Measurements from ENCODE around the gene CLCA1. TPM values are rescaled to one million over a fixed set of nuclear protein-coding genes. Genes with fewer than 3 reads are reported as not detected.

Gene CLCA1
- total RNA-seq, 1 experiment from 2014 or later = 0.12 TPM

DNA sequence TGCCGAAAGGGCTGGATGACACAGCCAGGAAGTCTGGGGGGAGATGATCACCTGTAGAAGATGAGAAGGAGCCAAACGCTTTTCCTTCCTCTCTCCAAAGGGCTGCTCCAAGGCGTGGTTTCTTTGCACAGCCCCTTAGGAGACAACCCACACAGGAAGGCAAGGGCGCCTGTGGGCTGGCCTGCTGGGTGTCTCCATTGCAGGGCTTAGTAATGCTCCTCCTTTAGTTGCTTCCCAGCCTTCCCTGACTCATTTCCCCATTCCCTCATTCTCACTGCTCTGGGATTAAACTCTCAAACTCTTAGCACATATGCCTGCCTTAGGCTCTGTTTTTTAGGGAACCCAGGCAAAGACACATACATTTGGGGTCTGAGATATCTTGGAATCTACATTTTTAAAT lies 1.7 kb upstream of the CLCA1 start:
- no peak overlapping the region for H3K4me3 ChIP-seq (replicated peaks in 1 of 2; ENCODE audit: low read depth in 1 of 2, low read length in 2 of 2)
- no peak overlapping the region for H3K9ac ChIP-seq (ENCODE audit: low read length)
- H3K27ac ChIP-seq (ENCODE audit: low read depth, low read length) = no peak overlapping the region
- H3K9me3 ChIP-seq (ENCODE audit: control insufficient read depth in 1 of 2, insufficient read depth in 1 of 2, low read depth in 1 of 2, low read length in 2 of 2) = no peaks in the 10 kb centered on the region
- DNase-seq (ENCODE audit: low read depth, low spot score) (no peak), ATAC-seq (no peak)
- no peaks in the 10 kb centered on the region for H3K36me3 ChIP-seq (ENCODE audit: control insufficient read depth in 1 of 2, insufficient read depth in 2 of 2, low read length in 2 of 2)
- RAD21 ChIA-PET (ENCODE audit: low non-redundant PET in 1 of 2, low total read pairs in 2 of 2, uncharacterized antibody in 2 of 2, unreplicated experiment in 2 of 2) = no interaction called here
- no peak for TF ChIP-seq ZNF274 (IDR thresholded peaks at IDR 0.05; ENCODE audit: low read depth, low read length)
- TF ChIP-seq SRF (IDR thresholded peaks at IDR 0.05; ENCODE audit: low read depth) = no peak
- TF ChIP-seq JUND (IDR thresholded peaks at IDR 0.05) = no peak
- TF ChIP-seq, protein P1, sequence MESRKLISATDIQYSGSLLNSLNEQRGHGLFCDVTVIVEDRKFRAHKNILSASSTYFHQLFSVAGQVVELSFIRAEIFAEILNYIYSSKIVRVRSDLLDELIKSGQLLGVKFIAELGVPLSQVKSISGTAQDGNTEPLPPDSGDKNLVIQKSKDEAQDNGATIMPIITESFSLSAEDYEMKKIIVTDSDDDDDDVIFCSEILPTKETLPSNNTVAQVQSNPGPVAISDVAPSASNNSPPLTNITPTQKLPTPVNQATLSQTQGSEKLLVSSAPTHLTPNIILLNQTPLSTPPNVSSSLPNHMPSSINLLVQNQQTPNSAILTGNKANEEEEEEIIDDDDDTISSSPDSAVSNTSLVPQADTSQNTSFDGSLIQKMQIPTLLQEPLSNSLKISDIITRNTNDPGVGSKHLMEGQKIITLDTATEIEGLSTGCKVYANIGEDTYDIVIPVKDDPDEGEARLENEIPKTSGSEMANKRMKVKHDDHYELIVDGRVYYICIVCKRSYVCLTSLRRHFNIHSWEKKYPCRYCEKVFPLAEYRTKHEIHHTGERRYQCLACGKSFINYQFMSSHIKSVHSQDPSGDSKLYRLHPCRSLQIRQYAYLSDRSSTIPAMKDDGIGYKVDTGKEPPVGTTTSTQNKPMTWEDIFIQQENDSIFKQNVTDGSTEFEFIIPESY (IDR thresholded peaks at IDR 0.05; ENCODE audit: extremely low read depth, insufficient replicate concordance, low read length) = no peak
- no peak for TF ChIP-seq SIN3A (IDR thresholded peaks at IDR 0.05; ENCODE audit: low read depth)
- TF ChIP-seq, protein P2, sequence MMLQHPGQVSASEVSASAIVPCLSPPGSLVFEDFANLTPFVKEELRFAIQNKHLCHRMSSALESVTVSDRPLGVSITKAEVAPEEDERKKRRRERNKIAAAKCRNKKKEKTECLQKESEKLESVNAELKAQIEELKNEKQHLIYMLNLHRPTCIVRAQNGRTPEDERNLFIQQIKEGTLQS (IDR thresholded peaks at IDR 0.05) = no peak
- no peak for TF ChIP-seq FOSL1 (IDR thresholded peaks at IDR 0.05; ENCODE audit: low read depth)
- TF ChIP-seq POLR2A (IDR thresholded peaks at IDR 0.05; ENCODE audit: borderline replicate concordance, extremely low read depth, insufficient read depth, insufficient read length) = no peak
- TF ChIP-seq YY1 (IDR thresholded peaks at IDR 0.05; ENCODE audit: extremely low read depth, insufficient replicate concordance, low read depth, low read length) = no peak
- TF ChIP-seq ELF1 (IDR thresholded peaks at IDR 0.05; ENCODE audit: borderline replicate concordance, low read depth) = no peak
- no peak for TF ChIP-seq POLR2AphosphoS5 (IDR thresholded peaks at IDR 0.05; ENCODE audit: low read depth, low read length)
- CTCF ChIA-PET = no interaction called here
- no TSS peak for BruUV-seq (replicated peaks)
- no peaks in the 10 kb centered on the region for H3K4me1 ChIP-seq (ENCODE audit: control insufficient read depth in 1 of 2, insufficient read depth in 2 of 2, low read length in 2 of 2)
- H4K20me1 ChIP-seq (ENCODE audit: insufficient read depth) = no peaks in the 10 kb centered on the region
- H3K9me2 ChIP-seq (ENCODE audit: insufficient read depth) = no peaks in the 10 kb centered on the region
- H2AFZ ChIP-seq (ENCODE audit: low read depth, low read length, poor library complexity, severe bottlenecking) = no peak overlapping the region
- POLR2A ChIA-PET = no interaction called here
- no peaks in the 10 kb centered on the region for H3K27me3 ChIP-seq (ENCODE audit: insufficient read depth, low read length)
- H3K4me2 ChIP-seq (ENCODE audit: low read length) = no peak overlapping the region
- H3K79me2 ChIP-seq (ENCODE audit: insufficient read depth, low read length) = no peaks in the 10 kb centered on the region
- intact Hi-C loops (cut with micrococcal nuclease) = no loop called here
